ENCODE results near the gene PTGIS. TPM values are rescaled to one million over a fixed set of nuclear protein-coding genes. Genes with fewer than 3 reads are reported as not detected.

The PTGIS gene
- total RNA-seq, 2 donors from 2014 or later: 0.08 TPM; not detected in 1

GRCh38 chr20:49544535-49544934 lies 23.4 kb downstream of the PTGIS start:
- no peak for ATAC-seq
- DNase-seq (ENCODE audit: low spot score): no peak
- Mint-ChIP-seq H3K9me3 (no peaks in the 10 kb centered on the region), H3K27ac (no peak overlapping the region), H3K27me3 (no peaks in the 10 kb centered on the region), H3K4me1 (ENCODE audit: low read depth in 2 of 2) (peaks cover 8 to 9% of the 10 kb centered on the region in 2 donors), H3K36me3 (peaks cover 5% of the 10 kb centered on the region), H3K4me3 (no peak overlapping the region)

GRCh38 chr20:49543858-49544437 lies 24.0 kb downstream of the PTGIS start:
- H3K27me3 Mint-ChIP-seq: no peaks in the 10 kb centered on the region
- DNase-seq (ENCODE audit: low spot score): no peak
- peaks cover 5% of the 10 kb centered on the region for H3K36me3 Mint-ChIP-seq
- no peak for ATAC-seq
- no peaks in the 10 kb centered on the region for H3K9me3 Mint-ChIP-seq
- peaks cover 8 to 9% of the 10 kb centered on the region in 2 donors for H3K4me1 Mint-ChIP-seq (ENCODE audit: low read depth in 2 of 2)
- peak overlapping the region in 1 of 2 donors; percentile 66 for H3K27ac Mint-ChIP-seq
- H3K4me3 Mint-ChIP-seq: no peak overlapping the region

GRCh38 chr20:49543071-49543857 lies 24.7 kb downstream of the PTGIS start:
- no peak for DNase-seq (ENCODE audit: low spot score)
- H3K9me3 Mint-ChIP-seq: no peaks in the 10 kb centered on the region
- H3K27me3 Mint-ChIP-seq: peaks cover 0 to 2% of the 10 kb centered on the region in 2 donors
- peak overlapping the region in 1 of 2 donors; percentile 66 for H3K27ac Mint-ChIP-seq
- ATAC-seq: no peak
- H3K4me3 Mint-ChIP-seq: no peak overlapping the region
- H3K36me3 Mint-ChIP-seq: peaks cover 5% of the 10 kb centered on the region
- H3K4me1 Mint-ChIP-seq (ENCODE audit: low read depth in 2 of 2): peaks cover 8 to 9% of the 10 kb centered on the region in 2 donors

GRCh38 chr20:49542514-49542991 lies 25.4 kb downstream of the PTGIS start:
- Mint-ChIP-seq H3K4me1 (ENCODE audit: low read depth in 2 of 2) (peaks cover 8 to 9% of the 10 kb centered on the region in 2 donors), H3K27ac (peak overlapping the region in 1 of 2 donors; percentile 63), H3K27me3 (peaks cover 0 to 2% of the 10 kb centered on the region in 2 donors), H3K4me3 (no peak overlapping the region), H3K9me3 (no peaks in the 10 kb centered on the region), H3K36me3 (peaks cover 5% of the 10 kb centered on the region)
- DNase-seq (ENCODE audit: low spot score): no peak
- ATAC-seq: peak; percentile 7 to 40

GRCh38 chr20:49541733-49542513 lies 26.0 kb downstream of the PTGIS start:
- peak overlapping the region; percentile 63 to 66 for H3K27ac Mint-ChIP-seq
- H3K4me3 Mint-ChIP-seq: no peak overlapping the region
- H3K36me3 Mint-ChIP-seq: peaks cover 5% of the 10 kb centered on the region
- H3K27me3 Mint-ChIP-seq: peaks cover 0 to 6% of the 10 kb centered on the region in 2 donors
- H3K9me3 Mint-ChIP-seq: no peaks in the 10 kb centered on the region
- peak; percentile 71 to 72 for ATAC-seq
- peaks cover 9 to 11% of the 10 kb centered on the region in 2 donors for H3K4me1 Mint-ChIP-seq (ENCODE audit: low read depth in 2 of 2)
- DNase-seq (ENCODE audit: low spot score): no peak

GRCh38 chr20:49540687-49541435 lies 27.1 kb downstream of the PTGIS start:
- H3K27ac Mint-ChIP-seq: no peak overlapping the region
- no peaks in the 10 kb centered on the region for H3K9me3 Mint-ChIP-seq
- H3K36me3 Mint-ChIP-seq: peaks cover 5% of the 10 kb centered on the region
- peaks cover 9 to 11% of the 10 kb centered on the region in 2 donors for H3K4me1 Mint-ChIP-seq (ENCODE audit: low read depth in 2 of 2)
- peaks cover 0 to 7% of the 10 kb centered on the region in 2 donors for H3K27me3 Mint-ChIP-seq
- no peak for DNase-seq (ENCODE audit: low spot score)
- ATAC-seq: no peak
- no peak overlapping the region for H3K4me3 Mint-ChIP-seq

GRCh38 chr20:49540232-49540620 lies 27.7 kb downstream of the PTGIS start:
- no peaks in the 10 kb centered on the region for H3K9me3 Mint-ChIP-seq
- H3K27ac Mint-ChIP-seq: no peak overlapping the region
- no peak overlapping the region for H3K4me3 Mint-ChIP-seq
- DNase-seq (ENCODE audit: low spot score) (no peak), ATAC-seq (no peak)
- H3K4me1 Mint-ChIP-seq (ENCODE audit: low read depth in 2 of 2): peaks cover 11 to 15% of the 10 kb centered on the region in 2 donors
- peaks cover 0 to 7% of the 10 kb centered on the region in 2 donors for H3K27me3 Mint-ChIP-seq
- peaks cover 3% of the 10 kb centered on the region for H3K36me3 Mint-ChIP-seq

- peaks cover 17 to 21% of the 10 kb centered on the region in 2 donors for H3K4me1 Mint-ChIP-seq (ENCODE audit: low read depth in 2 of 2)
- H3K36me3 Mint-ChIP-seq: no peaks in the 10 kb centered on the region
- H3K4me3 Mint-ChIP-seq: no peak overlapping the region
- no peaks in the 10 kb centered on the region for H3K9me3 Mint-ChIP-seq
- DNase-seq (ENCODE audit: low spot score) (no peak), ATAC-seq (no peak)
- peaks cover 0 to 7% of the 10 kb centered on the region in 2 donors for H3K27me3 Mint-ChIP-seq
- H3K27ac Mint-ChIP-seq: peak overlapping the region in 1 of 2 donors; percentile 64
Observed at GRCh38 chr20:49539481-49540231, 28.3 kb downstream of the PTGIS start.

GRCh38 chr20:49538950-49539349 lies 29.0 kb downstream of the PTGIS start:
- Mint-ChIP-seq H3K4me3 (no peak overlapping the region), H3K27ac (no peak overlapping the region), H3K36me3 (no peaks in the 10 kb centered on the region), H3K9me3 (no peaks in the 10 kb centered on the region), H3K4me1 (ENCODE audit: low read depth in 2 of 2) (peaks cover 24 to 26% of the 10 kb centered on the region in 2 donors), H3K27me3 (peaks cover 0 to 7% of the 10 kb centered on the region in 2 donors)
- DNase-seq (ENCODE audit: low spot score) (no peak), ATAC-seq (no peak)

- peak overlapping the region; percentile 22 to 48 for H3K27ac Mint-ChIP-seq
- H3K27me3 Mint-ChIP-seq: peaks cover 0 to 13% of the 10 kb centered on the region in 2 donors
- DNase-seq (ENCODE audit: low spot score): no peak
- H3K4me3 Mint-ChIP-seq: peak overlapping the region; percentile 59
- no peaks in the 10 kb centered on the region for H3K36me3 Mint-ChIP-seq
- H3K4me1 Mint-ChIP-seq (ENCODE audit: low read depth in 2 of 2): peaks cover 16 to 17% of the 10 kb centered on the region in 2 donors
- peak; percentile 75 to 78 for ATAC-seq
- no peaks in the 10 kb centered on the region for H3K9me3 Mint-ChIP-seq
Observed at GRCh38 chr20:49534255-49534712, 33.7 kb downstream of the PTGIS start.

GRCh38 chr20:49532285-49532946 lies 35.5 kb downstream of the PTGIS start:
- ATAC-seq (no peak), DNase-seq (ENCODE audit: low spot score) (no peak)
- Mint-ChIP-seq H3K27me3 (peaks cover 2 to 14% of the 10 kb centered on the region in 2 donors), H3K36me3 (no peaks in the 10 kb centered on the region), H3K27ac (no peak overlapping the region), H3K4me3 (no peak overlapping the region), H3K4me1 (ENCODE audit: low read depth in 2 of 2) (peaks cover 16 to 17% of the 10 kb centered on the region in 2 donors), H3K9me3 (no peaks in the 10 kb centered on the region)

- Mint-ChIP-seq H3K27me3 (peaks cover 7 to 15% of the 10 kb centered on the region in 2 donors), H3K4me3 (no peak overlapping the region), H3K36me3 (no peaks in the 10 kb centered on the region), H3K4me1 (ENCODE audit: low read depth in 2 of 2) (peaks cover 3 to 6% of the 10 kb centered on the region in 2 donors), H3K27ac (no peak overlapping the region), H3K9me3 (no peaks in the 10 kb centered on the region)
- no peak for ATAC-seq
- no peak for DNase-seq (ENCODE audit: low spot score)
Observed at GRCh38 chr20:49529470-49529869, 38.5 kb downstream of the PTGIS start.
